Ishikawa (cell line): ENCODE data around the gene SFTPD.

Experiments used
- CEBPB ChIP-seq: IDR thresholded peaks from 2 replicates; pipeline ENCODE4 v1.6.1; 2012
- EP300 ChIP-seq: IDR thresholded peaks from 2 replicates; pipeline ENCODE4 v1.6.1; 2012; ENCODE audit warnings: borderline replicate concordance
- FOXM1 ChIP-seq: IDR thresholded peaks from 2 replicates; pipeline ENCODE4 v1.6.1; 2012; ENCODE audit warnings: low read depth, borderline replicate concordance
- RAD21 ChIP-seq: IDR thresholded peaks from 2 replicates; pipeline ENCODE4 v1.6.1; 2012; ENCODE audit warnings: low read depth
- REST ChIP-seq: IDR thresholded peaks from 2 replicates; pipeline ENCODE4 v1.6.1; 2012; ENCODE audit warnings: low read depth, mild to moderate bottlenecking
- TAF1 ChIP-seq: IDR thresholded peaks from 2 replicates; pipeline ENCODE4 v1.6.1; 2012; ENCODE audit warnings: low read depth, mild to moderate bottlenecking
- TCF12 ChIP-seq: IDR thresholded peaks from 2 replicates; pipeline ENCODE4 v1.6.1; 2012; ENCODE audit warnings: low read depth
- TEAD4 ChIP-seq: IDR thresholded peaks from 2 replicates; pipeline ENCODE4 v1.6.1; 2012
- USF1 ChIP-seq: IDR thresholded peaks from 2 replicates; pipeline ENCODE4 v1.6.1; 2012
- ZBTB7A ChIP-seq: IDR thresholded peaks from 2 replicates; pipeline ENCODE4 v1.6.1; 2012; ENCODE audit warnings: low read depth

- no peak for TF ChIP-seq EP300
- no peak for TF ChIP-seq RAD21
- TF ChIP-seq FOXM1: no peak
- no peak for TF ChIP-seq TCF12
- TF ChIP-seq TAF1: no peak
- no peak for TF ChIP-seq CEBPB
- no peak for TF ChIP-seq ZBTB7A
- no peak for TF ChIP-seq USF1
- TF ChIP-seq TEAD4: no peak
- no peak for TF ChIP-seq REST
These were observed 4.2 kb downstream of the SFTPD start for GRCh38 chr10:79944428-79945395.
